GM10248 (cell line): ENCODE measurements around the gene FKBP5.
A peak's percentile ranks its signal among the peaks of the same experiment; 100 is the strongest.
"Not testable (repeated sequence)": the region's sequence is repeated elsewhere in the genome, so short reads cannot be mapped to it uniquely, and the experiment has no call there.

Experiments used
- CTCF ChIA-PET: fragments of 300-600 bp; sonication (Branson Sonifier 250); formaldehyde crosslinking; extraction: SDS; loops from one replicate; lab custom pipeline; 2021; ENCODE audit warnings: antibody characterized with exemption; lab: Yijun Ruan, JAX
- POLR2A ChIA-PET: fragments of 350-650 bp; sonication (Branson Sonifier 250); formaldehyde crosslinking; extraction: SDS; loops from one replicate; lab custom pipeline; 2020; ENCODE audit warnings: antibody characterized with exemption; lab: Yijun Ruan, JAX
- DNase-seq: peaks from one replicate; pipeline ENCODE4 v3.0.0; 2012; ENCODE audit errors: extremely low spot score
- TF ChIP-seq, protein P1 (sequence below): IDR thresholded peaks from 2 replicates; pipeline ENCODE4 v1.5.1; 2012; ENCODE audit warnings: mild to moderate bottlenecking, low read depth; ENCODE audit errors: extremely low read depth, missing control alignments, control extremely low read depth

Gene FKBP5

DNA sequence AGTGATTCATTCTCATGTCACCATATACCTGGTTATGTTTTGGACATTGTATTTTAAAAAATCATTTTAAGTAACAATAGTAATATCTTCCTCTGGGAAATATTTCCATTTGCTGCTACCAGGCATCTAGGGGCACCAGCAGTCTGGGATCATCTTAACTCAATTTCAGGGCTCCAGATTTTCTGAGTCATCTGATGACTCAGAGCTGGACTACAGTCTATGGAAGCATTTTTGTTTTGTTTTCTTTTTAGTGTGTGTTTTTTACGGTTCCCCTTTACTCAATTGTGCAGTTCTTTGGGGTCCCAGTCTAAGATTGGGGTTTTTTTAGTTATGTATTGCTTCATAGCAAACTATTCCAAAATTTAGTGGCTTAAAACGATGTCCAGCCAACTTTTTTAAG is 5.7 kb upstream of the FKBP5 start:
- CTCF ChIA-PET: no interaction called here
- TF ChIP-seq, protein P1, sequence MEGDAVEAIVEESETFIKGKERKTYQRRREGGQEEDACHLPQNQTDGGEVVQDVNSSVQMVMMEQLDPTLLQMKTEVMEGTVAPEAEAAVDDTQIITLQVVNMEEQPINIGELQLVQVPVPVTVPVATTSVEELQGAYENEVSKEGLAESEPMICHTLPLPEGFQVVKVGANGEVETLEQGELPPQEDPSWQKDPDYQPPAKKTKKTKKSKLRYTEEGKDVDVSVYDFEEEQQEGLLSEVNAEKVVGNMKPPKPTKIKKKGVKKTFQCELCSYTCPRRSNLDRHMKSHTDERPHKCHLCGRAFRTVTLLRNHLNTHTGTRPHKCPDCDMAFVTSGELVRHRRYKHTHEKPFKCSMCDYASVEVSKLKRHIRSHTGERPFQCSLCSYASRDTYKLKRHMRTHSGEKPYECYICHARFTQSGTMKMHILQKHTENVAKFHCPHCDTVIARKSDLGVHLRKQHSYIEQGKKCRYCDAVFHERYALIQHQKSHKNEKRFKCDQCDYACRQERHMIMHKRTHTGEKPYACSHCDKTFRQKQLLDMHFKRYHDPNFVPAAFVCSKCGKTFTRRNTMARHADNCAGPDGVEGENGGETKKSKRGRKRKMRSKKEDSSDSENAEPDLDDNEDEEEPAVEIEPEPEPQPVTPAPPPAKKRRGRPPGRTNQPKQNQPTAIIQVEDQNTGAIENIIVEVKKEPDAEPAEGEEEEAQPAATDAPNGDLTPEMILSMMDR: no peak
- no peak for DNase-seq
- POLR2A ChIA-PET: no interaction called here

DNA sequence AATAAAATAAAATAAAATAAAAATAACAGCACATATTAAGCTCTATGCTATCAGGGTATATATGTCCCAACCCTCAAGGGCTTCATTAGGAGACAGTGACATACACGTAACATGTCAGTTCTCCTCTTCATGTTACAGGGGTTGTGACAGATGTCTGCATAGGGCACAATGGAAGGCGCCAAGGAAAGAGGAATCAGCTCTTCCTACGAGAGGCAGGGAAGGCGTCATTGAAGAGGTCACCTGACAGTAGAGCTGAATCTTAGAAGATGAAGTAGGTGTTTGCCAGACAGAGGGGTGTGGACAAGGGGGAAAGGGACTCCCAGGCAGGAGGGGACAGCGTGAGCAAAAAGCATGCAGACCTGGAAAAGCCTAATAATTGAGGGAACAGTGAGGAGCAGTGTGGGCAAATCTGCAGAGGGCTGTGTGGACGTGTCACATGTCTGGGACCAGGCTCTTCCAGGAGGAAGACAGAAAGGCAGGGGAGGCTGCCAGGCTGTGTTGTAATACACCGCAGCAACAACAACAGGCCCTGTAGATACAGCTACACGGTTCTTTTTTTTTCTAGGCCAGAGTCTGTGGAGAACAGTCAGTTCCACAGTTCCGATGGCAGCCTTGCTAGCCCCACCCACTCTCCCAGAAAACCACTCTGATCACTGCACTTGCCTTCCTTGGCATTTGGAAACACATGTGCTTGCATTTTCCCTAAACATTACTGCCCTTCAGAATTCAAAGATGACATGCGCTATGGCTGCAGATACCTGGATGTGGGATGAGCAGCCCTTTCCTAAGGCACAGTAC is 2.5 kb upstream of the FKBP5 start:
- TF ChIP-seq, protein P1: no peak
- DNase-seq: no peak
- CTCF ChIA-PET: interaction anchor here (1.0 kb wide), 1 partner anchor 47 kb away, joined by 3 read pairs; no protein-coding TSS in a partner anchor
- POLR2A ChIA-PET: no interaction called here

DNA sequence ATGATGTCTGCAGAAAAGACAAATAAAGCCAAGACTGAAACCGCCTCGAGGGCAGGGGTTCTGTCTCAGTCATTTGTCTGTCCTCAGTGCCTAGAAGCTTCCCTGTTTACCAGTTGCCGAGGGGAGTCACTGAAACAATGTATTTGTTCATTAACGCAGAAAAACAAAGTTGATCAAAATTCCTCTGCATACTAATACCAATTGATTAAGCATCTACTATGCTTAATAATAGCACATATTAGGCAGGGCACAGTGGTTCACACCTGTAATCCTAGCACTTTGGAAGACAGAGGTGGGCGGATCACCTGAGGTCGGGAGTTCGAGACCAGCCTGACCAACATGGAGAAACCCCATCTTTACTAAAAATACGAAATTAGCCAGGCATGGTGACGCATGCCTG is 1.8 kb upstream of the FKBP5 start:
- DNase-seq: no peak
- CTCF ChIA-PET: interaction anchor here (1.0 to 1.4 kb wide), 2 partner anchors 48 kb away, joined by 3 read pairs; no protein-coding TSS in a partner anchor
- TF ChIP-seq, protein P1: no peak
- POLR2A ChIA-PET: no interaction called here

DNA sequence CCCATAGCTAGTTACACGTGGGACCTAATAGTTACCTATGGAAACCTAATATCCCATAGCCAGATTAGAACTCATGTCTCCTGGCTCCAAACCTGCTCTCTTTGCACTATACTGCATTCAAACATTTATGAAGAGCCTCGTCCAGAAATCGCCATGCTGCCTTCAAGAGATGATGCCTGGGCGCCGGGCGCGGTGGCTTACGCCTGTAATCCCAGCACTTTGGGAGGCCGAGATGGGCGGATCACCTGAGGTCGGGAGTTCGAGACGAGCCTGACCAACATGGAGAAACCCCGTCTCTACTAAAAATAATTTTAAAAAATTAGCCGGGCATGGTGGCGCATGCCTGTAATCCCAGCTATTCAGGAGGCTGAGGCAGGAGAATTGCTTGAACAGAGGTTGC is 1.3 kb upstream of the FKBP5 start:
- POLR2A ChIA-PET, DNase-seq: not testable (repeated sequence)
- CTCF ChIA-PET: interaction anchor here (1.2 to 1.4 kb wide), 3 partner anchors 16 to 47 kb away, joined by 3 read pairs; no protein-coding TSS in a partner anchor

DNA sequence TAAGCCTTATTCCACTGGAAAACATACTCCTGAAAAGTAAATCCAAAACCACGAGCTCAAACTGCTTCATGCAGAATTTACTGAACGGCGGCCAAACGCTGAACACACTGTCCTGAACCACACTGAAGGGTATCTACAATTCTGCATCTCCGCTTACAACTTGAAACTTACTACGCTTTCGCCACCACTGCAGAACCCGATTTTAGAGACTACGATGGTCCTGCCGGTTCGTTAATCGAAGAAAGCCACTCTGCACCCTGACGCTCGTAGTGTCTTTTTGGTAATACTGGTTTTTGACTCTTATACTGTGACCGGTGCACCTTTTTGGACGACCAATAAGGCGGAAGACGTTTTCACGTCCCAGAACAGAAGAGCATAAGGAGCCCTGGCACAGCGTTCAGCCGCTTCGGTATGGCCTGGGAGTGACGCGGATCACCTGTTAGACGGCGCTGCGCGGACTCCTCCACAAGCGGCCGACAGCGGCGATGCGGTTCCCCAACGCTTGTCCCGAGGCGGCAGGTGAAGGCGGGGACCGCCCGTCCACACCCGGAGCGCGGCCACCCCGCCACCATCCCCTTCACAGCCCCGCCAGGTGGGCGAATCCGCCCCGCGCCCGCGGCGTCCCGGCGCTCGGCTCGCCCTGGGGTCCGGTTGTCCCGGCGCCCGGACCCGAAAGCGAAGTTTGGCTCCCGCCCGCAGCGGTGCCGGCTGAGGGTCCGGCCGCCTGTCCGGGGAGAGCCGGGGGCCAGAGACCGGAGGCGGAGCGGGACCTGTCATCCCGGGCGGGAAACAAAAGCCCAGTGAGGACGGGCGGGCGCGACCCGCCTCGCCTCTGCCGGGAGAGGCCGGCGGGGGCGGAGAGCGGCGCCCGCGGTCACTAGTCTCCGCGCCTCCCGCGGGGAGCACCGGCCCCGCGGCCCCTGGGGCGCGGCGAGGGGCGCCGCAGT is 784 bp downstream of the FKBP5 start:
- CTCF ChIA-PET: interaction anchor here (0.7 to 2.1 kb wide), 6 partner anchors 11 to 115 kb away, joined by 3 to 10 read pairs (median 4); partner anchors contain the start of gene ARMC12
- TF ChIP-seq, protein P1: no peak
- peak; percentile 53 for DNase-seq
- POLR2A ChIA-PET: no interaction called here

DNA sequence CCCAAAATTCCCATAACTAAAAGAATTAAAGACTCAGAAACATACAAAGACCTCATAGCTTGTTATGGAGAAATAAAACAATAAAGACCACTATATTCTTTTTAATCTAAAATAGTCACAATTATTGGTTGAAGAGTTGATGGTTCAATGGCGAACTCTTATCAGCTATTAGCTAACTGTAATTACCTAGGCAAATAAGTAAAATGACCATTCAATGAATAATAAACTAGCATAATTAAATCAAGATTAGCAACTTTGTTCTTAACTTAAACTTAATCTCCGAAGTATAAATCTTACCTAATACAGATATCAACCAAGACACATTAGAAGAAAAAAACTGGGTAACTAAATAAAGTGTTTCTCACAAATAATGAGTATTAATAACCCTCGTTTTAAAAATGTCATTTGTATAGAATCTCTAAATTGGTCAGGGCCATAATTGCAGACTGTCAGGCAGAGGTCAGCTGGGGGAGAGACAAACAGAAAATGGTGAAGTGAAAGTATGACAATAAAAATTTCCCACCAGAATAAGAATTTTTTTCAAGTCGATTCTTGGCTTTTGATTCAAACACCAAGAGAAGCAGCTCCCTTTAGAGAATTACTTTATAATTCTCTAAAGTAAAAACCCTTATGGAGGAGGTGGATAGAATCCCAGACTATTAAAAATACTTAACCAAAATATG is 1.7 kb downstream of the FKBP5 start:
- peak; percentile 48 for DNase-seq
- ChIA-PET CTCF (interaction anchor here (0.7 to 2.1 kb wide), 8 partner anchors 11 to 114 kb away, joined by 3 to 10 read pairs (median 3); partner anchors contain the start of gene ARMC12), POLR2A (no interaction called here)
- TF ChIP-seq, protein P1: no peak
